GM18502 (cell line): Measurements from ENCODE around the gene CFAP97D2.
"Not testable (repeated sequence)": the region's sequence is repeated elsewhere in the genome, so short reads cannot be mapped to it uniquely, and the experiment has no call there.

Experiments
- ATAC-seq: cut with Tn5 transposase; IDR thresholded peaks from one replicate; pipeline ENCODE4 v1.9.1; 2021; ENCODE audit warnings: mild to moderate bottlenecking; ENCODE audit not compliant: unreplicated experiment, poor library complexity

The CFAP97D2 gene

DNA sequence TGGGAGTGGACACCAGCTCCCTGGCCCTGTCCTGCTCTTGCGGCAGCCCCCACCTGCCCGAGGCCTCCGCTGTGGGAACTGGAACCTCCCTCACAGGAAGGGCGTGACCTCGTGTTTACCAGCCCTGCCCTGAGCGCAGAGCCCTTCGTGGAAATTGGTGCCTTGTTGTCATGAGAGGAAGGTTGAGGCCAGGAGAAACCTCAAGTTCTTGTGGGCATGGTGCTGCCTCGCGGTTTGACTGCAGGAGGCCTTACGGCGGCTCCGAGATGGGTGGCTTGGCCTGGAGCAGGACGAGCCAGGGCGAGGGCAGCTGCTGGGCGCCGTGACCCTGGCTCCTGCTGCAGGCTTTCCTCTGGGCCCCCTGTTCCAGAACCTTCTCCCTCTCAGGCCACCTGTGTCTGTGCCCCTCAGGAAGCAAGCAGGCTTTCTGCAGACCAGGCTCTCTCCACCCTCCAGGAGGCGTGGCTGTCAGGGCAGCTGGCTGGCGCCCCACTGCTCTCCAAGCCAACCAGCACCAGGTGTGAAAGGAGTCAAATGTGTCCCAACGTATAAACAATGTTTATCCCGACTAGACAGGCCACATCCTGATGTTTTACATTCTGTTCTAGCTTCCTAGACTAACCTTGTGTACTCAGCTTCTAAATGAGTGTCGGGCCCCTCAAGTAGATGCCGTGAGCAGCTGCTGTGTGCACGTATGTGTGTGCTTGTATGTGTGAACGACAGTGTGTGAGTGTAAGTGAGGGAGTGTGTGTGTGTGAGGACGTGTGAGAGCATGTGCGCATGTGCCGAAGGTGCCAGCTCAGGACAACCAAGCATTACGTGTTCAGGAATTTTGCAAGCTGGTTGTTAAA is 36.2 kb upstream of the CFAP97D2 start:
- no peak for ATAC-seq

DNA sequence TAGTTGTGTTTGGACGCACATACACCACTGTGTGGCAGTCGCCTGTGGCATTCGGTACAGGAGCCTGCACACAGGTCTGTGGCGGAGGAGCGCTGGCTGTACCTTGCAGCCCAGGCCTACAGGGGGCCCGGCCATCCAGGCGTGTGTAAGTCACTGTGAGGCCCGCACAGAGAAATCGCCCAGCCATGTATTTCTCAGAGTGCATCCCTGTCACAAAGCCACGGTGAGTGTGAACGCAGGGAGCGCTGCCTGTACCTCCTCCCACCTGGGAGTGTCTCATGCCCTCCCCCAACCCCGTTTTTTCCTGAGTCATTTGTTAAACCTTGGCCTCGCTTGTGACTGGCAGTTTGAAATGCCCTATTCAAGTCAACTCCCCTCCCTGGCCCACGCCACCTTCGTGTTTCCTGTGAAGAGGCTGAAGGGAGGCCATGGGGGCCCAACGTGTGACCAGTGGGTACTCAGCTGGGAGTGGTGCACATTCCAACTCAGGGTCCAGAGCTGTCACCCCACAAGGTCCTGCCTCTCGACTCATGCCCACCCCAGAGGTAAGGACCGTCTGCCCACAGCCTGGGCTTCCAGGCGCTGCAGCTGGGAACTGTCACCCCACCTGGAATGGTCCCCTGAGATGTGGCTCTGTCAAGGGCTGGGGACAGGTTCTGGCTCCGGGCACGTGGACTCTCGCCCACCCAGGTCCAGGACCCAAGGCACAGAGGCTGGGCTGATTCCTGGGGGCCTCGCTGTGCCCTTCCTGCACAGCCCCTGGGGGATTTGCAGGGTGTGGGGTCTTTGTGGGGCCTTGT is 35.1 kb upstream of the CFAP97D2 start:
- peak; percentile 34 for ATAC-seq

DNA sequence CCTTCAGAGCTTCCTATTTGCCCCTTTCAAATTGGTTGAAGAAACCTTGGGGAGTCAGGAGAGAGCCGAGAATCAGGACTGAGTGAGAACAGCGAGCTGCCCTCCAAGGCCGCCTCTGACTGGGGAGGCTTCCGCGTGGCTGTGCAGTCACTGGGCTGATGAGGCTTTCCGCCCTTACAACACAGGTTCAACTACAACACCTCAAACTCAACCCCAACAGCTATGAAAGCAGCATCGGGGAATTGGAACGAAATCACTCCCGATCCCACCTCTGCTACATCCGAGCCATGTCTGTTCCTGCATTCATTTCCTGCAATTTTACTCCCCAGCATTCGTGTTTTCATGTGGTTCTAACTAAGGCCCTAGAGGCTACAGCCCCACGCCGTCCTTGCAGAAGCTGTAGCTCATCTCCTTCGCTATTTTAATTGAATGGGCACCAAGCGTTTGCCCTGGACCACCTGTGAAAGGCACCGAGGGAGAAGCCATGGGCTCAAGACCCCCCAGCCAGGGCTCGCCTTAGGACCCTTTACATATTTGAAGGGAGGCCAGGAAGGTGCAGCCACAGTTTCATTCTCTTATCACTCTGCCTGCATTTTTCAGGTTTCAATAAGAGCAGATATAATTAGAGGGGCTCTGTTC is 34.3 kb upstream of the CFAP97D2 start:
- ATAC-seq: no peak

DNA sequence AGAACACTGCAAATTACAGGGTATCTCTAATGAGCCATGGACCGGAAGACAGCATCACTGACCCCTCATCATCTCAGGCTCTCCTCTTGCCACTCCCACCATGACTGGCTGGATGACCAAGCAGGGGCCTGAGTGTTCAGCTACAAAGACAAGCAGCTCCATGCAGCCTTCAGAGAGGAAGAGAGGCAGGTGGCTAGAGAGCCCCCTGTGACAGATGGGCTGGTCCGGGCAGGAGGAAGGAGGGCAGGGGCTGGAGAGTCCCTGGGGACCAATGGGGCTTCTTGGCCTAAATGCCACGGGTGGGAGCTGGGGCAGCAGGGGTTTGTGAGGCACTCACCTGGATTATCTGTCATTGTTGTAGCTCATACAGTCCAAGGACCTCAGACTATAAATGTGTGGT is 33.8 kb upstream of the CFAP97D2 start:
- ATAC-seq: no peak

DNA sequence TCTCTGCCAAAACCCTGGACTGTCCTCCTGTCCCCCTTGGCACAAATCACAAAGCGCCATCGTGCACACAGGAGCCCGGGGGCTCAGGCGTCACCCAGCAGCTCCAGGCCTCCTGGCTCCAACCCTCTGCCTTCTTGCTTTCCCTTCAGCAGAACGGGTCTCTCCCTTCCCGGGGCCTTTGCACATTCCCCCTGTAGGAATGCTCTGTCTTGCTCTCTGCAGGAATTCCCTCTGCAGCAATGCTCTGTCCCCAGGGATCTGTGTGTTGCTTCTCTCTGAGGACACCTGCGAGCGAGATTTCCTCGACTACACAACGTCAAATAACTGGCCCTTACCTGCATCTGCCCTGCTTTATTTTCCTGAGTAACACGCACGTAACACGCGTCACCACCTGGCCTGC is 33.3 kb upstream of the CFAP97D2 start:
- no peak for ATAC-seq

DNA sequence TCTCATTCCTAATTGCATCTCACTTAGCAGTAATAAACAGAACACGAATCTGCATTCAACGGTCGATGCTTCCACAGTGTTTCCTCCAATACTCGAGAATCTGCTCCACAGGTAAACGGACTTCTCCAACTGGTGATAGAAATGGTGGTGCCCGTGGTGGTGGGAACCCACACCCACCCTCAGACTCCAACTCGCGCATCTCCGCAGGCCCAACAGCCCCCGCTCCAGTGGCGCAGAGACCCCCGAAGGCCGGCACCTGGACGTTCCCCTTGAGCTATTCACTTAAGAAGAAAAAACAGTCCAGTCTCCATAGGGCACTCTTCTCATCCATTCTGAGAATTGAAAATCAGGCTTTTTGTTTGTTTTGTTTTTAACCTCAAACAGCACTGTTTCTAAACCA is 32.9 kb upstream of the CFAP97D2 start:
- no peak for ATAC-seq

DNA sequence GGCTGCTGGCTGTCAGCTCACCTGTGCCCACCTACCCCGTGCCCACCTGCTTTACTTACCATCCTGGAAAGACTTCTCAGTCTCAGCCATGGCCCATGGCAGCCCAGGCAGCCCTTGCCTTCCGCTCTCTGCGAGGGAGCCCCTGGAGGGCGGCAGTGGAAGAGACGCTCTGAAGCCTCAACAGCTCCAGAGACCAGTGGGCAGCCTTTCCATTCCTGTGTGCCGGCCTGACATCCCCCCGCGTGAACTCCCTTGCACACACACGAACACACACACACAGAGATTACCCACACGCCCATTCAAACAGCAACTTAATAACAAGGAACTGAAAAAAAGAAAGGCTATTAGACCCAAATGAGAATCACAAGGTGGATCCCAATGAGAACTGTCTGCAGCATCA is 32.4 kb upstream of the CFAP97D2 start:
- ATAC-seq: no peak

DNA sequence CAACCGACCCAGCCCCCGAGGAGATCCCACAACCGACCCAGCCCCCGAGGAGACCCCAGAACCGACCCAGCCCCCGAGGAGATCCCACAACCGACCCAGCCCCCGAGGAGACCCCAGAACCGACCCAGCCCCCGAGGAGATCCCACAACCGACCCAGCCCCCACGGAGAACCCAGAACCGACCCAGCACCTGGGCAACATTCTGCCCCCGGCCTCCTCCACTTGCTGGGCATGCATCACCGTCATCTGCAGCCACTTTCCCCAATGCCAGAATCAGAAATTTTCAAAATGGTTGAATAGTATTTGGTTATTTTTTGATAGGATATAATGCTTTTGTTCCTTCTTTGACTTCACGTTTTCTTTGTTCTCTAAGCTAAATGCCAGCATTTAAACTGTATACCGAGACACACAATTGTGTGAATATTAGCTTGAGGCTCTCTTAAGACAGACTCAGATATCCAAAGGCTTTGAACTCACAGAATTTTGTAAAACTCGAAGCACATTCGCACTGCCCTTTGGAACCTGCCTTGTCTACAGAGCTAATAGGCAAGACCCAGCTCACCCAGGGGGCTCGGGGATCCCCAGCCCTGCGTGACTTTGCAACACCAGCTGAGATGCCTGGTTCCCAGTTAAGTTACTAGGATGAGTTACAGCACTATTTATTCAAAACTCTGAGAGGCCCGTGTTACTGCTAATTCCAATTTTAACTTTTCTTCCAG is 31.1 kb upstream of the CFAP97D2 start:
- ATAC-seq: peak; percentile 41

DNA sequence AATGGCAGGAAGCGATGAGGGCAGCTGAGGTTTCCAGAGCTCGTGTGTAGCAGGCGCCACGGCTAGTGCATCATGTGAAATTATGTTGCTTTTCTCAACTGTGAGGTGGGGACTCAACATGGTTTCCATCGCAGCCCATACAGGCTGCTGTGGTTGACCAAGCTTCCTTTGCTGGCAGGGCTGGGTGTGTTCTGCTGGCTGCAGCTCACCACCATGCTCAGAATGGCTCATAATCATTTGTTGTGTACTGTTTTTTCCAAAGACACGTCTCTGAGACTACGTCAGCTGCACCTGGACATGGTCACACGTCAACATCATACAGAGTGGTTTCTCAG is 30.6 kb upstream of the CFAP97D2 start:
- peak; percentile 94 for ATAC-seq

DNA sequence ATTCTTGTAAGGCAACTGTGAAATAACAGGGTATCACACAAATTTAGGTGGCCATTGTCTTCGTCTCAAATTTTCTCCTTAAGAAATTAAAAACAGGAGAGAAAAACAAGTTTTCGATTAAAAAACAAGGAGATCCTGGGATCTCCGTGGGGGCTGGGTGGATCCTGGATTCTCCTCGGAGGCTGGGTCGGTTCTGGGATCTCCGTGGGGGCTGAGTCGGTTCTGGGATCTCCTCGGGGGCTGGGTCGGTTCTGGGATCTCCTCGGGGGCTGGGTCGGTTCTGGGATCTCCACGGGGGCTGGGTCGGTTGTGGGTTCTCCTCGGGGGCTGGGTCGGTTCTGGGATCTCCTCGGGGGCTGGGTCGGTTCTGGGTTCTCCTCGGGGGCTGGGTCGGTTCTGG is 30.2 kb upstream of the CFAP97D2 start:
- not testable (repeated sequence) for ATAC-seq

DNA sequence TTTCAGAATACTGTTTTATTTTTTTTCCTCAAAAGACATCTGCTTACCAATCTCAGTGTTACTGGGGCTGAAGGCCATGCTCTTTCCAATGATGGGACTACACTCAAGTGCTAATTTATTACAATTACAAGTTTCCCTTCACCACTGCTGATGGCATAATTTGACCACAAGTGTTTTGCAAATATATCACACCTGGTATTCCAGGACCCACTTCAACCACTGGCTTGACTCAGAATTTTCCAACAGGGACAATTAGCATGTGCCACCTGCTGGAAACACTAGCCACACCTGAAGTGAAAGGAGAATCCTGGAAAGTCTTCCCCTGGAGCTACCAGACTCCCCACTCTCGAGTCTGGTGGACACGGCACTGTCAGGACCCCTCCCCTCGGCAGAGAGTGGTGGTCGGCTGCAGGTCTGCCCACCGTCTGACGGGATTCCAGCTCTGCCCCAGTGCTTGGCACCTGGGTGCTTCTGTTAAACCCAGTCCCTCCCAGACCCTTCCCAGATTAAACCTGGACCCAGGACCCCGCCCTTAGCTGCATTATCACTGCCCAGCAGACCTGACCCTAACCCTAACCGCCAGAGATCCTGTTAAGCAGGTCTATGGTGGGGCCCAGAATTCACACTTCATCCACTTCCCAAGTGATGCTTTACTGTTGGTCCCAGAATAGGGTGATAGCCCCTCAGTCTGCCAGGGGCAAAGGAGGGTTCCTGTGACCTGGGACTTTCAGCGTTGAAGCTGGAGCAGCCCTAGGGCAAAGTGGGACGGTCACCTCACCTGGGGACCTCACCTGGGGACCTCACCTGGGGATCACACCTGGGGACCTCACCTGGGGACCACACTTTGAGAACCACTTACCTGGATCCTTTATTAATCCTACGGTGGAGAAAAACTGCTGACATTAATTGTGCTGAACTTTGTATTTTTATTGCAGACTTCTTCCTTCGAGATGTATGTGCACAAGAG is 29.0 kb upstream of the CFAP97D2 start:
- no peak for ATAC-seq

DNA sequence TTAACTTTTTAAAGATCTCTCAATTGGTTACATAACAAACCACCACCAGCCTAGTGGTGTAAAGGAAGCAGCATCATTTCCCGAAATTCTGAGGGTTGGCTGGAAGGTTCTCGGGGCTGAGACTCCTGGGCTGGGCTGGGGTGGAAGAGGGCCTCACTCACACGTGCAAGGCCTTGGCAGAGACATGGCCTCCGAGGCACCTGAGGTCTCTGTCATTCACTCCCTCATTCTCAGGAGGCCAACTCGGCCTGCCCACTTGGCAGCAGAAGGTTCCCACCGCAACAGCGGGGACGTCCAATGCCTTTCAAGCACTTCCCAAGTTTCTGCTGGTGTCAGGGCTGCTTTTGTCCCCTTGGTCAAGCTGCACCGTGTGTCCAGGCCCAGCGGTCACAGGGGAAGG is 28.0 kb upstream of the CFAP97D2 start:
- ATAC-seq: no peak

DNA sequence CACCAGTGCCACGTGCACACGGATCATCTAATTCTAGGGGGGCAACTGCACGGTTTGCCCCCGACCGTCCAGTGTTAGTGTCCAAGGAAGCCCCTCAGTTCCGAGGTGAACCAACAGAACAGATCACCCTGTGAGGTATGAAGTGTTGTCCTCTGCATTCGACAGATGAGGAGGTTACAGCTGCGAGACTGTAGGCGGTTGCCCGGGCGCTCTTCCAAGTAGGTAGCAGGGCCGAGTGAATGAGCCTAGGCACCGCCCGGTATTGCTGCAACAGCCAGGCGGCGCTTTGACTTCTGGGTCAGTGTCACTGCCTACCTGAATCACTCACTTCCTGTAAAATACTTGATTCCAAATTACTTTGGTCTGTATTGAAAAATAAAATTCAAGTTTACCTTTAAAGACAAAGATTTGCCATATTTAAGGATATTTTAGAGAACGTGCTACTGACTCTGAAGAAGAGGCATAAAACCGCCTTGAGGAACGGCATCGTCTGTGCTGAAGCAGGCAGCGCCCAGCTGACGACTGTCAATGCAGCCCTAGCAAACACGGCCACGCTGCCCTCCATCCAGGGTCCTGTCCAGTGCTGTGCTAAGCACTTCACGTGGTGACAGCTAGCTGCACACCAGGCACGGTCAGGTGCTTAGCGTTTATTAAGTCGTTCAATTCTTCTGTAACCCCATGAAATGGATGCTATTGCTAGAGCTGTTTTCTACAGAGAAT is 27.3 kb upstream of the CFAP97D2 start:
- ATAC-seq: no peak

DNA sequence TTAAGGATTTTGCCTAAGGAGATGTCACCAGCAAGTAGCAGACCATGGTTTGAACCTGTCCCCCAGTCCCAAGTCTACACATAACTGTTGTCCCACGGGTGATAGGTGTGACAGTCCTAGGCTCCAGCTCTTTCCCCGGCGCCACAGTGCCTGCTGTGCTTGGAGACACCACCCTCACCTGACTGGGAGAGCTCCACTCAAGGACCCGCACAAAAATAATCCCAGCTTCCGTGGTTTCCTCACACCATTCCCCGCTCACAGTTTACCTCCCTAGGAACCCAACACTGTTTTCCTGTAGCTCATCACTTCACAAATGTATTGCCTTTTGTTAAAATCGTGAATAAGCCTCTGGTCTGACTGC is 26.8 kb upstream of the CFAP97D2 start:
- ATAC-seq: no peak

DNA sequence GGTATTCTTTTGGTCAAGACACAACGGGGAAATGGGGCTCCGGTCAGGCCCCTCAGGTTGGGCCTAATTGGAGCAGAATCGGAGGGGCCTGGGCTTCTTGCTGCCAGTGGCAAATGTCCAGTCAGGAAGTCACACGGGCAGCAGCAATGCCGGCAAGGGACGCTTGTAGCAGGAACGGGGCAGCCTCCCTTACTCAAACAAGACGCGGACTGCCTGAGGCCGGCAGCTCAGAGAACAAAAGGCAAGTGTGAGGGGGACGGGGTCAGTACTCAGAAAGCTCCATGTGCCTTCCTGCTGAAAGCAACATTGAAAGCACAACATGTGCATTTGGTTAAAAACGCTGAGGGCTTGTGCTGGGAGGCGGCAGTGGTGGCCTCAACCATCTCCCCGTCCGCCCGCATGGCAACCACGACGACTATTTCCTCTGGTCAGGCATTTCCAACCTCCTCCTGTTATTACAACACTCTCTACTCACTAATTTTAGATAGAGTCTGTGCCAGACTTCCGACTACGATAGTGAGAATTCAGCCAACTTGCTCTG is 26.2 kb upstream of the CFAP97D2 start:
- no peak for ATAC-seq

DNA sequence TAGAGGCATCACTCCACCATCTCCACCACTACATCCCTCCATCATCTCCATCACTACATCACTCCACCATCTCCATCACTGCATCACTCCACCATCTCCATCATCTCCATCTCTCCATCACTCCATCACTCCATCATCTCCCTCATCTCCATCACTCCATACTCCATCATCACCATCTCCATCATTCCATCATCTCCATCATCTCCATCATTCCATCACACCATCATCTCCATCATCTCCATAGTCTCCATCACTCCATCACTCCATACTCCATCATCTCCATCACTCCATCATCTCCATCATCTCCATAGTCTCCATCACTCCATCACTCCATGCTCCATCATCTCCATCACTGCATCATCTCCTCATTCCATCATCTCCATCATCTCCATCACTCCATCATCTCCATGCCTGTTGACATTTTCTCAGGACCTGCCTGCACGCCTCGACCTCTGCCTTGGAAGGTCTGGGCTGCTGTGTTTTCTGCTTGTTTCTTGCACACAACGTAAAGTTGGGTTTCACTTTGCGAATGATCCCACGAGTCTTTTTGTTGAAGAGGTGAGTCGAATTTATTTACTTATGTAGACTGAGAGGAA is 25.5 kb upstream of the CFAP97D2 start:
- ATAC-seq: no peak

DNA sequence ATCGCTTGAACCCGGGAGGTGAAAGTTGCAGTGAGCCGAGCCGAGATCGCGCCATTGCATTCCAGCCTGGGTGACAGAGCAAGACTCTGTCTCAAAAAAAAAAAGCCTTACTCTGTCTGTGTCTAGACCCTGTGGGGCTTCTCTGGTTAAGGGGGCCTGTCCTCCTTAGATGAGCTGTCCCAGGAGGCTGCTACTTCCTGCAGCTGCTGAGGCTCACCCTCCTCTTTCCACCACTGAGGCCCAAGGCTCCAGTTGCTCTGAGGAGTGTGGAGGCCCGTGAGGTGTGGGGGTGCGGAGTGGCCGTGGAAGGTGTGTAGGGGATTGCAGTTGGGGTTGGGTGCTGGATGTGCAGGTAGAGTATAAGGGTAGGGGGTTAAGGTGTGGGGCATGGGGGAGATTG is 24.6 kb upstream of the CFAP97D2 start:
- no peak for ATAC-seq

DNA sequence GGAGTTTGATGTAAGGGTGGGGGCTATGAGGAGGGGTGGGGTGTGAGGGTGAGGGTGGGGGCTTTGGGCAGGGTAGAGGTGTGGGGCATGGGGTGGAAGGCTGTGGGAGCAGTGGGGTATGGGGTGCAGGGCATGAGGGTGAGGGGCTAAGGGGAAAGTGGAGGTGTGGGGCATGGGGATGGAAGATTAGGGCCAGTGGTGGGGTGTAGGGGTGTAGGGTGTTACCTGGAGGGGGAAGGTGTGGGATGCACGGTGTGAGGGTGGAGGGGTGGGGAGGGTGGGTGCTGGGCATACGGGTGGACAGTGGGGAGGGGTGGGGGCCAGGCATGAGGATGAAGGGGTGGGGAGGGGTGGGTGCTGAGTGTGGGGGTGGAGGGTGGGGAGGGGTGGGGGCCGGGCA is 23.7 kb upstream of the CFAP97D2 start:
- ATAC-seq: no peak
